Astrocyte of the spinal cord (primary cell): ENCODE data around the gene VPS51.

Source experiments
- DNase-seq: peaks from one replicate; pipeline ENCODE4 v3.0.0; 2011; ENCODE audit warnings: low read depth, low spot score
- H3K4me3 ChIP-seq: 2 replicates; pipeline ENCODE4 v1.5.1; 2011; ENCODE audit warnings: low read depth, mild to moderate bottlenecking, low read length, moderate library complexity
- in situ Hi-C: cut with HindIII; loops from 2 replicates; pipeline ENCODE4 v1.10.0; 2017; ENCODE audit warnings: low sequenced_read_pairs
- TF ChIP-seq, protein P1 (sequence below): IDR thresholded peaks from 2 replicates; pipeline ENCODE4 v1.5.1; 2012; ENCODE audit warnings: low read depth, mild to moderate bottlenecking, low read length, inconsistent platforms

Gene VPS51

DNA sequence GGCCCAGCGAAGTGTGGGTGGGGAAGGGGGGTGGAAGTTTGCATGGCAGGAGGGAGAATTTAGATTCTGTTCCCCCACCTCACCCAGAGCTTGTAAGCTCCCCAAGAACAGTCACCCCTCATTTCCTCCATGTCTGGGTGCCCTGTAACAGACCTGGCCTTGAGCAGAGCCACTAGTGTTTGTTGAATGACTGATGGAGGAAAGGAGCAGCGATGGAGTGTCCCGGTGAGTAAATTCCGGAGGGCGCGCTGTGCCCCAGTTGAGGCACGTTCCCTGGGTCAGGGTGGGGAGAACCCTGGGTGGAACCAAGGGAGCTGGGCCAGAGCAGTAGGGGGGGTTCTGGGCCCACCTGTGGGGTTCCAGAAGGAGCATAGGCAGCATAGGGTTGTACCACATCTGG, 38.5 kb upstream of the VPS51 start:
- TF ChIP-seq, protein P1, sequence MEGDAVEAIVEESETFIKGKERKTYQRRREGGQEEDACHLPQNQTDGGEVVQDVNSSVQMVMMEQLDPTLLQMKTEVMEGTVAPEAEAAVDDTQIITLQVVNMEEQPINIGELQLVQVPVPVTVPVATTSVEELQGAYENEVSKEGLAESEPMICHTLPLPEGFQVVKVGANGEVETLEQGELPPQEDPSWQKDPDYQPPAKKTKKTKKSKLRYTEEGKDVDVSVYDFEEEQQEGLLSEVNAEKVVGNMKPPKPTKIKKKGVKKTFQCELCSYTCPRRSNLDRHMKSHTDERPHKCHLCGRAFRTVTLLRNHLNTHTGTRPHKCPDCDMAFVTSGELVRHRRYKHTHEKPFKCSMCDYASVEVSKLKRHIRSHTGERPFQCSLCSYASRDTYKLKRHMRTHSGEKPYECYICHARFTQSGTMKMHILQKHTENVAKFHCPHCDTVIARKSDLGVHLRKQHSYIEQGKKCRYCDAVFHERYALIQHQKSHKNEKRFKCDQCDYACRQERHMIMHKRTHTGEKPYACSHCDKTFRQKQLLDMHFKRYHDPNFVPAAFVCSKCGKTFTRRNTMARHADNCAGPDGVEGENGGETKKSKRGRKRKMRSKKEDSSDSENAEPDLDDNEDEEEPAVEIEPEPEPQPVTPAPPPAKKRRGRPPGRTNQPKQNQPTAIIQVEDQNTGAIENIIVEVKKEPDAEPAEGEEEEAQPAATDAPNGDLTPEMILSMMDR = no peak
- in situ Hi-C loops = no loop called here
- H3K4me3 ChIP-seq = no peak overlapping the region
- no peak for DNase-seq

- H3K4me3 ChIP-seq = no peak overlapping the region
- in situ Hi-C loops = no loop called here
- no peak for DNase-seq
- TF ChIP-seq, protein P1 = no peak
These were observed 38.0 kb upstream of the VPS51 start for GRCh38 chr11:65058012-65058411.

DNA sequence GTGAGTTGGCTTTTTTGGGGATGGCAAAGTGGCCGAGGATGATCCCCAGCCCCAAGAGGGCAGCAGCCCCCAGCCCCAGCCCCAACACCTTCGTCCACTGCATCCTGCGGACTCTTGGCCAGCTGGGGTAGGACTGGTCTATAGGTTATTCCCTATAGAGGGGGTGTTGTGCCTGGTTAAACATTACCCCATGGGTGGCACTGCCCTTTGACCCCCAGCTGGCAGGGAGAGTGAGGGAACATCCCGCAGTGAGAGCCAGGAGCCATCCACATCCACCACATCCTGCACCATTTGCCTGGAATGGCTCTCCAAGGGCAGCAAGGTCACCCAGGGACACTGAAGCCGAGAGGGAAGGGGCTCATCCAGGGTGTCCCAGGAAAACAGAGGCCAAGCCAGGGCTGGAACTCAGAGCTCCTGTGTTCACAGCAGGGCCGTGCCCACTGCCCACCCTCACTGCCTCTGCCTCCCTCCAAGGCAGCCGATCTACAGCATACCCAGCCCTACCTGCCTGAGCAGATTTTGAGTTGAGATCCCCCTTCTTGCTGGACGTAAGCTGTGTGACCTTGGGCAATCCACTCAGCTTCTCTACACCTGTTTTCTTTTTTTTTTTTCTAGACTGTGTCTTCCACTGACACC, 37.5 kb upstream of the VPS51 start, which contains the start of gene NAALADL1:
TSS of gene NAALADL1 (minus strand) at position 135 of the 636 bp plus-strand sequence. CDS start at position 103, 32 bp downstream.
- no peak within 1 kb of the TSS for H3K4me3 ChIP-seq
- DNase-seq = no peak
- TF ChIP-seq, protein P1 = no peak
- in situ Hi-C loops = no loop called here

DNA sequence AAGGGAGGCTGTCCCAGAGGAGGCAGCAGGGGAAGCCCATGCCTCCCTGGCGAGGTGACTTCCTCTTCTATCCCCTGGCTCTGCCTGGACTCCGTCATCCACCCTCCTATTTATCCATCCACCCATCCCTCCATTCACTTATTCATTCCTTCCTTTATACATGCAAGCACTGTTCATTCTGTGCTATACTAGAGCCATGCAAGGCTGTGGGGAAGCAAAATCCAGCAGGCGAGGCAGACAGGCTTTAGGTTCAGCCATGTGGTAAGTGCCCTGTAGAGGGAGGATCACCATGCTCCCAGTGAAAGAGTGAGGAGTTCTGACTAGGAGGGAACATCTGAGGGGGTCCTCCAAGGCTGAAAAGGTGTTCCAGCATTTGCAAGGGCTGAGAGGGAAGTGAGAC, 36.5 kb upstream of the VPS51 start:
- DNase-seq = no peak
- TF ChIP-seq, protein P1 = no peak
- in situ Hi-C loops = no loop called here
- H3K4me3 ChIP-seq = no peak overlapping the region

- no peak overlapping the region for H3K4me3 ChIP-seq
- in situ Hi-C loops = no loop called here
- TF ChIP-seq, protein P1 = no peak
- no peak for DNase-seq
These were observed 35.8 kb upstream of the VPS51 start for GRCh38 chr11:65059959-65060824.

DNA sequence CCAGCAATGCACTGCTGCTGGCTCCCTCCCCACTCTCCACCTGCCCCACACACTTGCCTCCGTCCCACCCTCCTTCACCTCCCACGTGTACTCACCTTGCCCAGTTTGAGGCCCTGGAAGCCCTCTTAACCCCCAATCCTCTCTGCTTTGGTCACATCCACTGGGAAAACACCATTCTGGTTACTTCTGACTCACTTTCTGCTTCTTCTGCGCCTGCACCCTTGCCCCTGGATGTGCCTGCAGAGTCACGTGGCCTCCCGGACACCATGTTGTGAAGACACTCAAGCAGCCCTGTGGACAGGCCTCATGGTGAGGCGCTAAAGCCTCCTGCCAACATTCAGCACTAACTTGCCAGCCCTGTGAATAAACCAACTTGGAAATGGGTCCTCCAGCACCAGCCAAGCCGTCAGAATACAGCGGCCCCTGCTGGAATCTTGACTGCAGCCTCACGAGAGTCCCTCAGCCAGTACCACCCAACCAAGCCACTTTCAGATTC, 35.1 kb upstream of the VPS51 start:
- no peak overlapping the region for H3K4me3 ChIP-seq
- in situ Hi-C loops = no loop called here
- TF ChIP-seq, protein P1 = peak; percentile 50
- DNase-seq = peak; percentile 11
